ENCODE results near the gene CIART. TPM values are rescaled to one million over a fixed set of nuclear protein-coding genes. Genes with fewer than 3 reads are reported as not detected.
"Not testable (repeated sequence)": the region's sequence is repeated elsewhere in the genome, so short reads cannot be mapped to it uniquely, and the experiment has no call there.

Gene CIART
- total RNA-seq, 4 donors from 2014 or later: 13.7 to 26.0 (median 14.2) TPM

DNA sequence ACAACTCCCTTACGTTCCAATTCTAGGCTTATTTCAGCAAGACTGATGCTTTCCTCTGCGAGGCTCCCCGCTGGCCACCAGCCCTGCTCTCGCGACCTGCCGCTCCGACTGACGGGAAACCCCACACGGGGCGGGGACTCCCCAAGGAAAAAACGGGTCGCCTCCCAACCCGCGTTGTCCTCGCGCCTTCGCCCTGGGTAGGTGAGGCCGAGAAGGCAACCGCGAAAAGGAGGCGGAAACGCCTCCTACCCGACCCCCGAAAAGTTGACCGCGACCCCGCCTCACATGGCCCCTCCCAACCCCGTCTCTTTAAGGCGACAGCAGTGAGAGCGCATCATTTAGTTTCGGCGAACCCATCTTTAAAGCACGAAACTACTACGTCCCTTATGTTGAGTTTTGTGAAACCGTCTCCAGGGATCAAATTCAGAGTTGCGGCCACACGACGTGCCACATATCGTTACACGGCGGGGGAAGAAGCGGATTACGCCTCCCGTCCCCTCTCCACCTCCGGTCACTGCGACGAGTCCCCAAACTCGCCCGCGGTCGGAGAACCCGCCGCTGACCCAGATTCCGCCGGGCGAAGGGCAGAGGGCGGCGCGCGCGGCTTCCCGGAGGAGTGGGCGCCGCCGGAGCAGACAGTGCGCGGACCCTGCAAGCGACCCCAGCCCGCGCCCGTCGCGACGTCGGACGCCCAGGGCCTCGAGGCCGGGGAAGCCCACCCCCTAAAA is 47.6 kb upstream of the CIART start:
- intact Hi-C loops (cut with DNase I): loop anchor here (5.0 kb wide), 1 partner anchor 128 kb away; the partner anchor contains the start of gene RPRD2
- Histone ChIP-seq H3K9me3 (no peaks in the 10 kb centered on the region), H3K4me1 (peaks cover 4 to 18% (median 16%) of the 10 kb centered on the region in 4 donors), H3K4me3 (peak overlapping the region; percentile 84 to 100 (median 86)), H3K27me3 (no peaks in the 10 kb centered on the region), H3K36me3 (peaks cover 0 to 9% (median 3%) of the 10 kb centered on the region in 4 donors), H3K27ac (replicated peaks in 1 of 4) (peak overlapping the region; percentile 96 to 100 (median 99))
- under 1% methylated on average over 59 of the region's 78 CpGs for WGBS
- peak; percentile 93 for DNase-seq (ENCODE audit: extremely low spot score)
- TF ChIP-seq, protein P1, sequence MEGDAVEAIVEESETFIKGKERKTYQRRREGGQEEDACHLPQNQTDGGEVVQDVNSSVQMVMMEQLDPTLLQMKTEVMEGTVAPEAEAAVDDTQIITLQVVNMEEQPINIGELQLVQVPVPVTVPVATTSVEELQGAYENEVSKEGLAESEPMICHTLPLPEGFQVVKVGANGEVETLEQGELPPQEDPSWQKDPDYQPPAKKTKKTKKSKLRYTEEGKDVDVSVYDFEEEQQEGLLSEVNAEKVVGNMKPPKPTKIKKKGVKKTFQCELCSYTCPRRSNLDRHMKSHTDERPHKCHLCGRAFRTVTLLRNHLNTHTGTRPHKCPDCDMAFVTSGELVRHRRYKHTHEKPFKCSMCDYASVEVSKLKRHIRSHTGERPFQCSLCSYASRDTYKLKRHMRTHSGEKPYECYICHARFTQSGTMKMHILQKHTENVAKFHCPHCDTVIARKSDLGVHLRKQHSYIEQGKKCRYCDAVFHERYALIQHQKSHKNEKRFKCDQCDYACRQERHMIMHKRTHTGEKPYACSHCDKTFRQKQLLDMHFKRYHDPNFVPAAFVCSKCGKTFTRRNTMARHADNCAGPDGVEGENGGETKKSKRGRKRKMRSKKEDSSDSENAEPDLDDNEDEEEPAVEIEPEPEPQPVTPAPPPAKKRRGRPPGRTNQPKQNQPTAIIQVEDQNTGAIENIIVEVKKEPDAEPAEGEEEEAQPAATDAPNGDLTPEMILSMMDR (IDR thresholded peaks at IDR 0.05): no peak
- TF ChIP-seq POLR2AphosphoS5 (IDR thresholded peaks at IDR 0.05) (peak; percentile 91 to 93), EP300 (IDR thresholded peaks at IDR 0.05) (no peak), POLR2A (IDR thresholded peaks at IDR 0.05; ENCODE audit: low read depth) (no peak)

DNA sequence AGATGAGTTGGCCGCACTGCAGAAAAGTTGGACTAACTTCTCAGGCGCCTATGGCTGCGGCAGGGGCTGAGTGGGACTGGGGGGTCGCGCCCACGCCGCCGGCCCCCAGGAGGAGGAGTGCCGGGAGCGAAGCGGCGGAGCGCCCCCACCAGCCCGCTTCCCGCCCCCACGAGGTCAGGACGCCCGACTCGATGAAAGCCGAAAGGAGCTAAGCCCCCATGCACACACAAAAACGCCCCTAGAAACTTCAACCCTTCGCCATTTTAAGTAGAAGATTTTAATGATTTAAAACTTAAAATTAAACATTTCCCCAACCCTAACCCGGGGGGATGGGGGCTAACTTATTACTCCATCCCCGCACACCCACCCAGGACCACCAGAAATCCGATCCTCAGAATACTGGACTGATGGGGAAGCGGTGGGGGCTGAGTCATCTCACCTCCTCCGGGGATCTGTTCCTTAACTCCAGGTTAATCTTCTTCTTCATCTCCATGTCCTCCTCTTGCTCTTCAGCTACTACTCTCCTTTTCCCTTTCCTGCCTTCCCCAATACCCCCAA is 47.0 kb upstream of the CIART start:
- Histone ChIP-seq H3K4me1 (peaks cover 4 to 18% (median 16%) of the 10 kb centered on the region in 4 donors), H3K27me3 (no peaks in the 10 kb centered on the region), H3K27ac (replicated peaks in 1 of 4) (peak overlapping the region; percentile 96 to 100 (median 99)), H3K36me3 (peaks cover 0 to 7% (median 0%) of the 10 kb centered on the region in 4 donors), H3K4me3 (peak overlapping the region; percentile 84 to 100 (median 86)), H3K9me3 (no peaks in the 10 kb centered on the region)
- peak; percentile 90 for DNase-seq (ENCODE audit: extremely low spot score)
- TF ChIP-seq, protein P1 (IDR thresholded peaks at IDR 0.05): no peak
- WGBS: 0% methylated on average over 17 of the region's 27 CpGs
- intact Hi-C loops (cut with DNase I): loop anchor here (5.0 kb wide), 1 partner anchor 127 kb away; the partner anchor contains the start of gene RPRD2

DNA sequence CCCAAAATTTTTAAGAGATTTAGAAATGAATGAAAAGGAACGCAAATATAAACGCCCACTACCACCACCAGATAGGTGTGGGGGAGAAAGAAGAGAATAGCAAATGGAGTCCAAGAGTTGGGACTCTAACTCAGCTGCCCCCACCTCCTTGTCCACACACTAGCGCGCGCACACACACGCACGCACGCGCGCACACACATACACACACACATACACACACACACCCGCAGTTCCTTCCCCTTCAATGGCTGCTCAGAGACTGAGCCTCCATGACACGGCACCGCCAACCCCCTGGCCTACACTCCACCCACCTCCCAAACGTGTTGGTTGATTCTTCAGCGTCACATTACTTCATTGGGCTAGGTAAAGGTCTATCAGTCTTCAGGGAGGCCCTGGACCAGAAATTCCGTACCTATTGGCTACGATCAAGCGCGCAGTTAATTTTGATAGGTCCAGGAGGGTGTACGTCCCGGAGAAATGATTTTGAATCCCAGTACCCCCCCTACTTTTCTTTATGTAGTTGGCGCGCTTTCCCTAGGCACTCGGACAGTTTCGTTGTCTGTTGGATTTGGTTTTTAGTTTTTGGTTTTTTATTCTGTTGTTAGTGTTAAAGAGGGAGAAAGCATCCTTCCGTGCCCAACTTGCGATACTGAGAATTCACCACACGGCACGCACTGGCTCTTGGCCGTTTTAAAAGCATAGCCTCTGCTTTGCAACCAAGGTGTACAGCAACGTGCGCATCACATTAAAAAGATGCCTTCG is 46.3 kb upstream of the CIART start, which contains the start of gene ANP32E:
TSS of gene ANP32E (minus strand) at position 261 of the 762 bp plus-strand sequence. CDS start 326 bp downstream, outside the sequence.
- 0% methylated on average over 33 of the region's 33 CpGs for WGBS
- intact Hi-C loops (cut with DNase I): loop anchor here (5.0 kb wide), 1 partner anchor 126 kb away; the partner anchor contains the start of gene RPRD2

DNA sequence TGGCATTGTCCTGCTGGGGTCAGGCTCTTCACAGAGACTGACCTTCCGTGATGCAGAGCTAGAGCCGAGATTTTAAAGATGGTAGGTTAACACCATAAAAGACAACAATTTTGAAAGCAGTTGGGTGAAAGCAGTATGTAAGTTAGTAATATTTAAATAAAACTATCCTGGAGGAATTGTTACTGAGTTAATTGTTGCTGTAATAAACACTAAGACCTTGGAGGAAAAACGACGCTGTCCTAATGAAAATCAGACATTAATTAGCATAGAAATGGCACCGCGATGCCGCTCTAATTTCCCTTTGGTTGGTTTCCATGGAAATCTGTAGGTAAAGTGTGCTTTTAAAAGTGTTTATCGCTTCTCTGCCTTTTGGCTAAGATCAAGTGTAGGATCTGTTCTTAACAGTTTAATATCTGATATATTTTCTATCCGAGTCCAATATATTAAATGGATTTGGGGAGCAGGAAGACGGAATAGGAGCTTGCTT is 45.7 kb upstream of the CIART start:
- Histone ChIP-seq H3K36me3 (no peaks in the 10 kb centered on the region), H3K9me3 (no peaks in the 10 kb centered on the region), H3K27ac (replicated peaks in 1 of 4) (peak overlapping the region; percentile 61 to 100 (median 98)), H3K4me1 (peaks cover 4 to 18% (median 16%) of the 10 kb centered on the region in 4 donors), H3K27me3 (no peaks in the 10 kb centered on the region), H3K4me3 (peak overlapping the region; percentile 84 to 100 (median 86))
- 30% methylated on average over 10 of the region's 10 CpGs for WGBS
- no peak for TF ChIP-seq POLR2AphosphoS5 (IDR thresholded peaks at IDR 0.05)
- intact Hi-C loops (cut with DNase I): loop anchor here (5.0 kb wide), 1 partner anchor 126 kb away; the partner anchor contains the start of gene RPRD2
- peak; percentile 50 for DNase-seq (ENCODE audit: extremely low spot score)

More for the DNA sequence above, 46.3 kb upstream of the CIART start, which contains the start of gene ANP32E:
- peaks cover 4 to 18% (median 16%) of the 10 kb centered on the region in 4 donors for H3K4me1 ChIP-seq
- no peaks in the 10 kb centered on the region for H3K9me3 ChIP-seq
- no peaks in the 10 kb centered on the region for H3K27me3 ChIP-seq
- peaks cover 0 to 2% (median 0%) of the 10 kb centered on the region in 4 donors for H3K36me3 ChIP-seq
- TF ChIP-seq POLR2A (IDR thresholded peaks at IDR 0.05; ENCODE audit: low read depth): peak; percentile 72
- TF ChIP-seq POLR2AphosphoS5 (IDR thresholded peaks at IDR 0.05): peak; percentile 94
- TF ChIP-seq EP300 (IDR thresholded peaks at IDR 0.05): no peak
- TF ChIP-seq, protein P1 (IDR thresholded peaks at IDR 0.05): peak in 2 of 3 experiments; percentile 36 to 43
- peak within 1 kb of the TSS; percentile 84 to 100 (median 86) for H3K4me3 ChIP-seq
- peak within 1 kb of the TSS; percentile 96 to 100 (median 99) for H3K27ac ChIP-seq (replicated peaks in 1 of 4)
- peak; percentile 99 for DNase-seq (ENCODE audit: extremely low spot score)

DNA sequence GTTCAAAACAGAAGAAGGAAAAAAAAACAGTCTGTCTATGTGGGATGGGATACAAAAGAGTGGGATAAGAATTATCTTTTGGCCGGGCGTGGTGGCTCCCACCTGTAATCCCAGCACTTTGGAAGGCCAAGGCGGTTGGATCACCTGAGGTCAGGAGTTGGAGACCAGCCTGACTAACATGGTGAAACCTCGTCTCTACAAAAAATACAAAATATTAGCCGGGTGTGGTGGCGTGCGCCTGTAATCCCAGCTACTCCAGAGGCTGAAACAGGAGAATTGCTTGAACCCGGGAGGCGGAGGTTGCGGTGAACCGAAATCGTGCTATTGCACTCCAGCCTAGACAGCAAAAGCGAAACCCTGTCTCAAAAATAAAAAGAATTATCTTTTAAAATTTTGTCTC is 45.2 kb upstream of the CIART start:
- not testable (repeated sequence) for DNase-seq (ENCODE audit: extremely low spot score); H3K9me3 ChIP-seq; H3K27me3 ChIP-seq; H3K36me3 ChIP-seq; H3K27ac ChIP-seq (replicated peaks in 1 of 4)
- peak overlapping the region in 1 of 4 donors; percentile 84 for H3K4me3 ChIP-seq
- intact Hi-C loops (cut with DNase I): loop anchor here (5.0 kb wide), 1 partner anchor 125 kb away; the partner anchor contains the start of gene RPRD2
- peaks cover 4 to 18% (median 16%) of the 10 kb centered on the region in 4 donors for H3K4me1 ChIP-seq
- 92% methylated on average over 13 of the region's 13 CpGs for WGBS
